ENCODE measurements around the gene MXRA8.

DNA sequence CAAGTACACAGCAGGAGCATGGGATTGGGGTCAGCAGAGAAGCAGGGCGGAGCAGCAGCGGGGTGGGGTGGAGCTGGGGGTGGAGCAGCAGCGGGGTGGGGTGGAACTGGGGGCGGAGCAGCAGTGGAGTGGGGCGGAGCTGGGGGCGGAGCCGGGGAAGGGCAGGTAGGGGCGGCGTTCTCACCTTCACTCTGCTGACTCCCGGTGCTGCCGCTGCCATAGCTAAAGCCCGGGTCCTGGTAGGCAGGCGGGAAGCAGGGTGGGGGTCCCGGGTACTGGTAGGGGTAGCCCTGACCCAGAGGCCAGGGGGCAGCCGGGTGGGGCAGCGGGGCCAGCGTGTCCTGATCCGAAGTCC, 20.6 kb downstream of the MXRA8 start:
- TF ChIP-seq POLR2AphosphoS5 (IDR thresholded peaks at IDR 0.05; ENCODE audit: low read depth, low read length) (no peak), REST (IDR thresholded peaks at IDR 0.05; ENCODE audit: insufficient read depth in 1 of 2, low read depth in 2 of 2, low read length in 2 of 2) (no peak)
